ENCODE data around the gene PDZRN4.

PDZRN4 gene

DNA sequence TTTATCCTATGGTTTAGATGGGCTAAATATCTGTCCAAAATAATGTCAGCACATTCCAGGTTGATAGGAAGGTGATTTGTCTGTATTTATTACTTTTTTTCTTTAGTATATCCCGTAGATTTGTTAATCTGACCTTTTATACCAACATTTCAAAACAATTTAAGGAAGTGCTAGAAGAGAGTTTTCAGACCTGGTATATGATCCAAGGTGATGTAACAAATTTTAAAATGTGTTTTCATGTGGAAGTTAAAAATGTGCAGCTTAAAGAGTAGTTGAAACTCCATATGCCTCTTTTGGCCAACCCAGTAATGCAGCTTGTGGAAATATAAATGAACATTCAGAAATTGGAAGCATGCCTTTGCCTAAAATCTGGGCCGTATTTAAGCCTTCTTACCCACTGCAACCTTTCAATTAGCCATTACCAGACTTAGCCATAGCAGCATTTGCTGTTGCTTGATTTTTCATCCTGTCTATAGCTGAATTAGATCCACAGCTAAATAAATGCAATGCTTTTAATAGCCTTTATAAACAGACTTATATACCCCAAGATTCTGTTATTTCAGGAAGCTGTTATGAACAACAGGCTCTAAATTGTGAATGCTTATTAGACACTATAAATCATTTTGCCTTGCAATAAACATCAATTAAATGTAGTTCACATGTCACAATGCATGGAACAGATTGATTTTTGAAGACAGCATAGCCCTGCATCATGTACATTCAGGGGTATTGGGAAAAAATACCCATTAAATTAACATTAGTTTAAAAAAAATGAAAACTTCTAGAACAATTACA is 271.2 kb downstream of the PDZRN4 start:
- no peak for DNase-seq (ENCODE audit: low spot score)

DNA sequence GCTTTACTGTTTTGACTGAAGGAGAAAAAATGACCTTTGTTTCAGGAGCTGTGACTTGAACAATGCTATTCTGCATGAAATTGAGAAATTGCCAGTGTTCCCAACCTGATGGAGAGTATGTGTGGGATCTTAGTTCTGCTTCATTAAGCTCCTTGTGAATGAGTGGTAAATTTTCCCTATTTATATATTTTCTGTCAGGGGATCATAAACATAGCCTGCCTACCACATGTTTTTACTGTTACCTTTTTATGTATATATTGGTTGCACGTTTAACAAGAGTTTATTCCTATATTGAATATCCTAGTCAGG is 271.7 kb downstream of the PDZRN4 start:
- no peak for DNase-seq (ENCODE audit: low spot score)

GRCh38 chr12:41460906-41461305 is 272.8 kb downstream of the PDZRN4 start:
- no peak for DNase-seq (ENCODE audit: low spot score)

GRCh38 chr12:41462312-41462711 is 274.2 kb downstream of the PDZRN4 start:
- no peak for DNase-seq (ENCODE audit: low spot score)

DNA sequence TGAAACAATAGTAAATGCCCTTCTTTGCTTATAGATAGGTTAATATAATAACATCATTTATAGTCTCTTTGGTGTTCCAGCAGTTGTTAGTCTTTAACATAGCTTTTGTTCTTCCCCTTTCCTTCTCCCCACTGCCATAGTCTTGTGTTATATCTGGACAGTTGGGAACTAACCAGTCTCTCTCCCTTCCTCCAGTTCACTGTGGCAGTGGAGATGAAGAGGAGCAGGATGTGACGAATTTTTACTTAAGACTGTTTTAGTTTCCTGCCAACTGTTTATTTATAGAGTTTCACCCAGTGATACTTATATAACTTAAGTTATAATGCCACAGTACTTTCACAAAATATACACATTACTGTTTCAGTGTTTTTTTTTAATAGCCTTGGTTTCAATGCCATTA is 277.4 kb downstream of the PDZRN4 start:
- no peak for DNase-seq (ENCODE audit: low spot score)

DNA sequence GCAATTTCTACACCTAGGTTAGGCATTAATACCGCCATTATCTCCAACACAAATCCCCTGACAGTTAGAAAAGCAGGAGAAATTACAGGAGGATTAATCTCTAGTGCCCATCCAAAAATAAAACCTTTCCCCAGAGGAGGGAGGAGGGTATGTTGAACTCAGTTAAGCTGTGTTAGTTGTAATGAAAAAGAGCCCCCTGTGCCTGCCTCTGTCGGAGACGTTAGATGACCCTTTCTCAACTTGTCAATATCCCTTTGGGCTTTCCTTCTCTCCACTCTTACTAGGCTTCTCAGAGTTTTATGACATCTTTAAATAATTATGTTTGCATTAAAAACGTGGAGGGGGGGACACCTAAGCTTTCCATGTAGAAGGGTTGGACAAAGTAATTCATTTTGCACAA is 278.2 kb downstream of the PDZRN4 start:
- no peak for DNase-seq (ENCODE audit: low spot score)

- no peak for DNase-seq (ENCODE audit: low spot score)
These were observed 278.7 kb downstream of the PDZRN4 start for GRCh38 chr12:41466802-41467201.

- DNase-seq (ENCODE audit: low spot score) = no peak
These were observed 279.6 kb downstream of the PDZRN4 start for GRCh38 chr12:41467591-41468325.

- DNase-seq (ENCODE audit: low spot score) = no peak
These were observed 280.2 kb downstream of the PDZRN4 start for GRCh38 chr12:41468341-41468740.

DNA sequence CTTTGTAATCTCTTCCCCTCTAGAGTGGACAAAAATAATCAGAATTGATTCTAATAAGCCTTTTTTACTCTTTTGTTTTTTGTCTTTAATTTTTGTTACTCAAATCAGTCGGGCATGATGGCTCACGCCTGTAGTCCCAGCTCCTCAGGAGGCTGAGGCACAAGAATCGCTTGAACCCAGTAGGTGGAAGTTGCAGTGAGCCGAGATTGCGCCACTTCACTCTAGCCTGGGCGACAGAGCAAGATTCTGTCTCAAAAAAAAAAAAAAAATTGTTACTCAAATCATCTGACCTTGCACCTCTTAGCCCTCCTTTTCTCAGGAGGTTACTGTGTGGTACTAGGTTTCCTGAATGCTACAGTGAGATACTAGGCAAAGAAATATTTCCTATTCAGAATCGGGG is 280.6 kb downstream of the PDZRN4 start:
- DNase-seq (ENCODE audit: low spot score) = no peak

DNA sequence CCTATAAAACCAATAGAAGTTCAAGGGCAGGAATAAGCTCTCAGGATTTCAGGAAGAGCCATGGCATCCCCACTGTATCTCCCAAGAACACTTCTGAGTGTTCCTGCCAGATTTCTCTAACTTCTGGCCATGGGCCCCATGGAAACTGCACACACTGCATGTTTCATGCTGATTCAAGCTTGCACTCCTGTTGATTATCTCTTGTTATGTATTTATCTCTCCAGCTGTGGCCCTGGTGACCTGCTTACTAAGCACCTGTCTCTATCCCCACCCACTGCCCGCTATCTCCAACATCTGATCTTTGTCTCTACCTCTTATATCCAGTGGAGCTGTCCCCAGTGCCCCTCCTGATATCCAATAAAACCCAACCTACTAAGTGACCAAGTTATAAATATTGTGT is 285.3 kb downstream of the PDZRN4 start:
- DNase-seq (ENCODE audit: low spot score) = no peak

- DNase-seq (ENCODE audit: low spot score) = no peak
These were observed 285.9 kb downstream of the PDZRN4 start for GRCh38 chr12:41474001-41474400.

DNA sequence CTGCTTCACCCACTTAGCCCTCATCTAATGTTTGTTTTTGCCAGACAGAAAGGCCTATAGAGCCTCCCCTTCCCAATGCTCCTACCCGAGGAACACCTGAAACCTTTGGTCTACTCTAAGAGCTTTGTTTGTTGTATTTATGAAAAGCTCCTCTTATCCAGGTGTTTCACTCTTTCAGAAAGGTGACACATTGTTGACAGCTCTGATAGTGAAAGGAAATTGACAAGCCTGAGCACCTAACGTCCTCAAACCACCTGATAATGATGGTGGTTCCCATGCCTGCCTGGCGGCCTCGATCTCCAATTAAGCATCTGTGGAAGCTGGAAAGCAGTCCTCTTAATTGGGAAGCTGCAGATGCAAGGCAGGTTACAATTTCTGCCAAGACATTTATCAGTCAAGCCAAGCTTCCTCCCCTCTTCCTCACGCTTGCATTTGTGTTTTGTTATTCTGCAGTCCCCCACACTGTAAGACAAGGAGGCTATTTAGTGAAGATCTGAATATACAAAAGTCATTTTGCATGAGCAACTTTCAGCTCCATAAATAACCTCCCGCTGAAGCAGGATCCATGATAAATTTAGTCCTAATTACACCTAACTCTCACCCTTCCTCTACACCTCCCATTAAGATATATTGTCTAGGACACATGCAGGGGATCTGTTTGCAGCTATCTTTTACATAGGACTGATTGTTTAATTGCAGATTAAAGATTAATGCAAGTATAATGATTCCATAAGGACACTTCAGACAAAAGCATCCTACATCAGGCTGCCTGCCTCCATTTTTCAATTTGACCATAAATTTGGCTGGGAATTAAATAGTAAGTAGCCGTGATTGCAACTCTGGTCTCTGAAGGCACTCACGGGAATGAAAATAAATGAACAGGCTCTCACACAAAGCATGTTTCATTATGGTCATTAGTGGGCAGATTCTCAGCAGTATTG is 288.6 kb downstream of the PDZRN4 start:
- DNase-seq (ENCODE audit: low spot score) = no peak

- DNase-seq (ENCODE audit: low spot score) = no peak
These were observed 291.3 kb downstream of the PDZRN4 start for GRCh38 chr12:41479426-41479825.

DNA sequence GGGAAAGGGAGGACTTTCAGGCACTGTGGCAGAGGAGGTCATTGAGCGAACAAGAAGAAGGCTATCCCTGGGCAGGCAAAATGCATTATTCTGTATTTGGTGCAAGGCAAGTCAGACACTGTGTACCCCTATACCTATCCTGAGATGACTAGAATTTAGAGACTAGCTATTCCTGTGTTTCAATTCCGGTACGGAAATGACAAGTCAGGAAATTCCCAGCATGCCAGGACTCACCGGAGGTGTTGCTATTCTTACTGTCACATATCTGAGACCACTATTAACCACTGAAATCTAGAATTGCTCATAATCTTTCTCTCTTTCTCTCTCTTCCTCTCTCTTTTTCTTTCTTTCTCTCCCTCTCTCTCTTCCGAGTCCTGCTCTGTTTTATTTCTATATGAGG is 297.1 kb downstream of the PDZRN4 start:
- no peak for DNase-seq (ENCODE audit: low spot score)

GRCh38 chr12:41486718-41487117 is 298.6 kb downstream of the PDZRN4 start:
- no peak for DNase-seq (ENCODE audit: low spot score)

- DNase-seq (ENCODE audit: low spot score) = no peak
These were observed 307.9 kb downstream of the PDZRN4 start for GRCh38 chr12:41496009-41496408.

DNA sequence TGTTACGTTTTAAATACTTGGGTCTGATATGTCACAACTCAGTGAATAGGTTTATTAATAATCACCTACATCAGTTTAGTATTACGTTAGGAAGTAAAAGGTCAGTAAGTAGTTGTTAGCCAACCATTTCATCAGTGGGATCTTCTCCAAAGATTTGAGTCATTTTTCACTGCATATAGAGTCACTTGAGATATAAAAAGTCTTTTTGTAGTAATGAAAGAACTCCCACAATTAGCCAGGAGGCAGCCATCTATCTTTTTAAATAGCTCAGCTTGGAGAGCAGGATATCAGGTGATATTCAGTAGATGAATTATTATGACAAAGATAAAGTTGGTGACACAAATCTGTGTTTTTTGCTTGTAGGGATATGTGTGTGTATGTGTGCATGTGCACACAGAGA is 309.3 kb downstream of the PDZRN4 start:
- no peak for DNase-seq (ENCODE audit: low spot score)

GRCh38 chr12:41504976-41505375 is 316.9 kb downstream of the PDZRN4 start:
- no peak for DNase-seq (ENCODE audit: low spot score)

- no peak for DNase-seq (ENCODE audit: low spot score)
These were observed 319.2 kb downstream of the PDZRN4 start for GRCh38 chr12:41507286-41507685.

GRCh38 chr12:41509271-41510055 is 321.3 kb downstream of the PDZRN4 start:
- no peak for DNase-seq (ENCODE audit: low spot score)

- DNase-seq (ENCODE audit: low spot score) = no peak
These were observed 322.4 kb downstream of the PDZRN4 start for GRCh38 chr12:41510470-41510869.

Data from NAMALWA (cell line).